HepG2 (cell line): ENCODE measurements around the gene RNF125. TPM values are rescaled to one million over a fixed set of nuclear protein-coding genes. Genes with fewer than 3 reads are reported as not detected.

Experiments
- ATAC-seq: fragments of 200-7000 bp; cut with Tn5 transposase; 3 replicates; pipeline ENCODE4 v1.9.1; 2020; ENCODE audit warnings: mild to moderate bottlenecking, moderate library complexity
- BruUV-seq: library from RNA; stranded (reverse); fragments of 400-500 nt; replicated peaks from 2 replicates; lab custom pipeline; 2021; lab: Mats Ljungman, UMichigan
- CTCF ChIA-PET: fragments of 300-600 bp; formaldehyde crosslinking; extraction: SDS; loops from one replicate; lab custom pipeline; 2021; ENCODE audit warnings: low total read pairs, inconsistent platforms, low intra/inter-chr PET ratio; lab: Yijun Ruan, JAX
- POLR2A ChIA-PET: fragments of 350-600 bp; sonication (Branson Sonifier 250); formaldehyde crosslinking; loops from one replicate; lab custom pipeline; 2020; ENCODE audit warnings: antibody characterized with exemption, inconsistent platforms; lab: Yijun Ruan, JAX
- DNase-seq: peaks from one replicate; pipeline ENCODE4 v3.0.0-alpha.2; 2015; ENCODE audit warnings: low spot score
- FAIRE-seq: peaks from 3 replicates; lab custom pipeline; 2011; peaks lifted over from hg19 to GRCh38; lab: Jason Lieb, UNC
- H2AFZ ChIP-seq: one replicate; pipeline ENCODE4 v1.6.1; 2011; ENCODE audit warnings: low read length, inconsistent platforms
- H3K27ac ChIP-seq: fragments of 300-600 bp; 3 replicates; pipeline ENCODE4 v1.8.0; 2011; ENCODE audit warnings: mixed run types, mild to moderate bottlenecking, mixed read lengths, low read length, inconsistent platforms; ENCODE audit not compliant: insufficient read depth; ENCODE audit errors: extremely low read length
- H3K27me3 ChIP-seq, 2 experiments: fragments of 200-600 bp in 1 of 2; 2 replicates in 1 of 2; 3 replicates in 1 of 2; pipeline versions ENCODE4 v1.6.0 to v1.8.0; 2011; ENCODE audit warnings: low read length in 2 of 2, mild to moderate bottlenecking in 2 of 2, moderate library complexity in 2 of 2, inconsistent platforms in 1 of 2; ENCODE audit not compliant: insufficient read depth in 2 of 2, control insufficient read depth in 1 of 2
- H3K36me3 ChIP-seq, 2 experiments: fragments of 200-600 bp in 1 of 2; replicated peaks in 1 of 2; 2 replicates in 1 of 2; 3 replicates in 1 of 2; pipeline versions ENCODE4 v1.5.1 to v1.8.0; 2011; ENCODE audit warnings: low read length in 2 of 2, inconsistent platforms in 1 of 2; ENCODE audit not compliant: insufficient read depth in 2 of 2, control insufficient read depth in 1 of 2
- H3K4me1 ChIP-seq: 2 replicates; pipeline ENCODE4 v1.5.1; 2012; ENCODE audit warnings: low read length, inconsistent platforms; ENCODE audit not compliant: insufficient read depth
- H3K4me2 ChIP-seq: 2 replicates; pipeline ENCODE4 v1.6.0; 2011; ENCODE audit warnings: low read depth, low read length, inconsistent platforms
- H3K4me3 ChIP-seq, 3 experiments: fragments of 200-600 bp in 1 of 3; sonication (generic), shearing (Covaris generic) in 1 of 3; replicated peaks in 1 of 3; 2 replicates each; pipeline ENCODE4 v1.5.1; 2011 to 2016; ENCODE audit warnings: low read length in 3 of 3, inconsistent platforms in 2 of 3, low read depth in 2 of 3, mild to moderate bottlenecking in 2 of 3, control low read depth in 1 of 3, mixed read lengths in 1 of 3; ENCODE audit not compliant: insufficient read depth in 1 of 3
- H3K79me2 ChIP-seq: one replicate; pipeline ENCODE4 v1.6.1; 2011; ENCODE audit warnings: low read length, inconsistent platforms; ENCODE audit not compliant: insufficient read depth
- H3K9ac ChIP-seq: 2 replicates; pipeline ENCODE4 v1.6.0; 2011; ENCODE audit warnings: mild to moderate bottlenecking, low read depth, low read length, inconsistent platforms; ENCODE audit not compliant: insufficient read depth
- H3K9me3 ChIP-seq: 2 replicates; pipeline ENCODE4 v1.5.1; 2012; ENCODE audit warnings: mild to moderate bottlenecking, low read length
- H4K20me1 ChIP-seq: 2 replicates; pipeline ENCODE4 v1.6.0; 2011; ENCODE audit warnings: inconsistent platforms, mild to moderate bottlenecking, low read length, moderate library complexity; ENCODE audit not compliant: insufficient read depth
- HNRNPK ChIP-seq: fragments of 200-400 bp; formaldehyde crosslinking; IDR thresholded peaks from 2 replicates; pipeline ENCODE4 v1.6.1; 2018; ENCODE audit warnings: low read length, low read depth, moderate library complexity, mild to moderate bottlenecking; ENCODE audit not compliant: poor library complexity, severe bottlenecking
- PCBP1 ChIP-seq: fragments of 200-400 bp; formaldehyde crosslinking; IDR thresholded peaks from 2 replicates; pipeline ENCODE4 v1.6.1; 2017; ENCODE audit warnings: mild to moderate bottlenecking, low read depth, low read length, borderline replicate concordance
- SMAD9 ChIP-seq: sonication (generic); formaldehyde crosslinking; IDR thresholded peaks from 2 replicates; pipeline ENCODE4 v1.5.1; 2020; ENCODE audit warnings: mild to moderate bottlenecking, missing genetic modification reagents
- ZNF577 ChIP-seq: sonication (generic); formaldehyde crosslinking; IDR thresholded peaks from 2 replicates; pipeline ENCODE4 v1.4.0; 2020; ENCODE audit warnings: mild to moderate bottlenecking, low read depth, missing genetic modification reagents, borderline replicate concordance
- ZNF792 ChIP-seq: IDR thresholded peaks from 2 replicates; pipeline ENCODE4 v1.6.1; 2016
- WGBS: methylation state at CpG from one replicate; pipeline ENCODE4 v1.1.6; 2017; ENCODE audit warnings: low lambda C conversion rate; 5-methylcytosine and 5-hydroxymethylcytosine counted together
- in situ Hi-C: cut with HindIII; loops from 2 replicates; pipeline ENCODE4 v1.10.0; 2017; ENCODE audit warnings: low pct_unique_long_range_greater_than_20kb; ENCODE audit not compliant: extremely low pct_ligation_motif_present
- intact Hi-C: fragments of 100-400 bp; cut with micrococcal nuclease; formaldehyde crosslinking; loops from one replicate; pipeline ENCODE4 v1.10.0; 2022; ENCODE audit not compliant: unreplicated experiment
- polyA plus RNA-seq, 8 experiments: library from polyadenylated mRNA; depleted of rRNA in 3 of 8; stranded (reverse) in 7 of 8; unstranded in 1 of 8; fragments of >200 nt; fragmentation: Illumina TruSeq in 4 of 8; extraction: Trizol in 4 of 8; gene quantifications; 2 replicates each; pipeline versions ENCODE4 v1.2.1 to v1.2.3, GENCODE V29; 2011 to 2016; ENCODE audit warnings: low read depth in 4 of 8, missing spikeins in 1 of 8, mixed read lengths in 1 of 8; ENCODE audit not compliant: insufficient read depth in 1 of 8
- total RNA-seq, 5 experiments: library from RNA; depleted of rRNA; stranded (reverse); fragments of >200 nt; fragmentation: Illumina TruSeq; extraction: Trizol; gene quantifications; 2 replicates each; pipeline ENCODE4 v1.2.3, GENCODE V29; 2016; ENCODE audit warnings: low read depth in 1 of 5
- TF ChIP-seq, protein P1 (sequence below): IDR thresholded peaks from 2 replicates; pipeline ENCODE4 v1.6.1; 2016; ENCODE audit warnings: control low read depth
- TF ChIP-seq, protein P2 (sequence below): sonication (generic); formaldehyde crosslinking; IDR thresholded peaks from 2 replicates; pipeline ENCODE4 v1.5.1; 2020; ENCODE audit warnings: missing genetic modification reagents, mild to moderate bottlenecking, borderline replicate concordance

RNF125 gene
- total and polyA plus RNA-seq, 2 of the 13 experiments (the other 11 are each of a cell fraction or from before 2014, with no cell fraction given), result 0.58 to 1.8 TPM

GRCh38 chr18:32032609-32033008, 14.0 kb downstream of the RNF125 start (continued):
- TF ChIP-seq, protein P1, sequence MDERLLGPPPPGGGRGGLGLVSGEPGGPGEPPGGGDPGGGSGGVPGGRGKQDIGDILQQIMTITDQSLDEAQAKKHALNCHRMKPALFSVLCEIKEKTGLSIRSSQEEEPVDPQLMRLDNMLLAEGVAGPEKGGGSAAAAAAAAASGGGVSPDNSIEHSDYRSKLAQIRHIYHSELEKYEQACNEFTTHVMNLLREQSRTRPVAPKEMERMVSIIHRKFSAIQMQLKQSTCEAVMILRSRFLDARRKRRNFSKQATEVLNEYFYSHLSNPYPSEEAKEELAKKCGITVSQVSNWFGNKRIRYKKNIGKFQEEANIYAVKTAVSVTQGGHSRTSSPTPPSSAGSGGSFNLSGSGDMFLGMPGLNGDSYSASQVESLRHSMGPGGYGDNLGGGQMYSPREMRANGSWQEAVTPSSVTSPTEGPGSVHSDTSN (CRISPR knock-in tag), result no peak
- TF ChIP-seq SMAD9 (CRISPR knock-in tag) (no peak), ZNF577 (CRISPR knock-in tag) (no peak), ZNF792 (CRISPR knock-in tag) (no peak)
- TF ChIP-seq, all 625 proteins: peak for 0

DNA sequence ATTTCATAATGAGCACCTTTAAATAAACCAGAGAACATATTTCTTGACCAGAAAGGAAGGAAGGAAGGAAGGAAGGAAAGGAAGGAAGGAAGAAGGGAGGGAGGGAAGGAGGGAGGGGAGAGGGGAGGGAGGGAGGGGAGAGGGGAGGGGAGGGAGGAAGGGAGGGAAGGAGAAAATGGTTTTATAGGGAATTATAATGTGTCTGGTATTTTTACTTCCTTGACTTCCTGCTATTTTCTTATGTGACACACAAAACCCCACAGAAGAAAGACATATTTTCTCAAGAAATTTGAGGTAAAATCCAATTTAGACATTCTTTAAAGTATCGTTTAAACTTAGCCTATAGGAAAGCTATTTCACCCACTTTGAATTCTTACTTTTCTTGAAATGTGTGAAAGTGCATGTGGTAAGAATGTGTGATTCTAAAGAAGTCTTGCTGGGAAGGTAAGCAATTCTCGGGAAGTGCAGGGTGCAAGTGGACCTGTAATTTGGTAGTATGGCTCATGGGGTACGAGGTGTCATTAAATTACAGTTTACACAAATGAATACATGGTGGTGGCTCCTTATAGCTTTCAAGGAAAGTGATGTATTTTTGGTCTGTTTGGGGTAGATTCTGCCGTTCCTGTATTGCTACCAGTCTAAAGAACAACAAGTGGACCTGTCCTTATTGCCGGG, 18.0 kb downstream of the RNF125 start:
- FAIRE-seq, result no peak
- Histone ChIP-seq H3K27ac (no peak overlapping the region), H3K27me3 (no peaks in the 10 kb centered on the region), H3K4me1 (no peaks in the 10 kb centered on the region), H3K79me2 (no peaks in the 10 kb centered on the region), H3K4me2 (no peak overlapping the region), H3K4me3 (no peak overlapping the region), H2AFZ (no peak overlapping the region), H3K9me3 (no peaks in the 10 kb centered on the region), H3K36me3 (no peaks in the 10 kb centered on the region), H3K9ac (no peak overlapping the region), H4K20me1 (no peaks in the 10 kb centered on the region)
- ChIA-PET CTCF (no interaction called here), POLR2A (no interaction called here)
- in situ Hi-C loops, result no loop called here
- BruUV-seq, result no TSS peak
- intact Hi-C loops, result no loop called here
- no peak for ATAC-seq
- TF ChIP-seq, protein P2, sequence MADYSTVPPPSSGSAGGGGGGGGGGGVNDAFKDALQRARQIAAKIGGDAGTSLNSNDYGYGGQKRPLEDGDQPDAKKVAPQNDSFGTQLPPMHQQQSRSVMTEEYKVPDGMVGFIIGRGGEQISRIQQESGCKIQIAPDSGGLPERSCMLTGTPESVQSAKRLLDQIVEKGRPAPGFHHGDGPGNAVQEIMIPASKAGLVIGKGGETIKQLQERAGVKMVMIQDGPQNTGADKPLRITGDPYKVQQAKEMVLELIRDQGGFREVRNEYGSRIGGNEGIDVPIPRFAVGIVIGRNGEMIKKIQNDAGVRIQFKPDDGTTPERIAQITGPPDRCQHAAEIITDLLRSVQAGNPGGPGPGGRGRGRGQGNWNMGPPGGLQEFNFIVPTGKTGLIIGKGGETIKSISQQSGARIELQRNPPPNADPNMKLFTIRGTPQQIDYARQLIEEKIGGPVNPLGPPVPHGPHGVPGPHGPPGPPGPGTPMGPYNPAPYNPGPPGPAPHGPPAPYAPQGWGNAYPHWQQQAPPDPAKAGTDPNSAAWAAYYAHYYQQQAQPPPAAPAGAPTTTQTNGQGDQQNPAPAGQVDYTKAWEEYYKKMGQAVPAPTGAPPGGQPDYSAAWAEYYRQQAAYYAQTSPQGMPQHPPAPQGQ, result no peak
- TF ChIP-seq HNRNPK (peak; percentile 99), PCBP1 (peak; percentile 92)
- WGBS, result 84% methylated on average over 5 of the region's 5 CpGs
- DNase-seq, result no peak
